ENCODE results near the gene NAALADL2.

- no peak for TF ChIP-seq POLR2A (IDR thresholded peaks at IDR 0.05)
- TF ChIP-seq, protein P1, sequence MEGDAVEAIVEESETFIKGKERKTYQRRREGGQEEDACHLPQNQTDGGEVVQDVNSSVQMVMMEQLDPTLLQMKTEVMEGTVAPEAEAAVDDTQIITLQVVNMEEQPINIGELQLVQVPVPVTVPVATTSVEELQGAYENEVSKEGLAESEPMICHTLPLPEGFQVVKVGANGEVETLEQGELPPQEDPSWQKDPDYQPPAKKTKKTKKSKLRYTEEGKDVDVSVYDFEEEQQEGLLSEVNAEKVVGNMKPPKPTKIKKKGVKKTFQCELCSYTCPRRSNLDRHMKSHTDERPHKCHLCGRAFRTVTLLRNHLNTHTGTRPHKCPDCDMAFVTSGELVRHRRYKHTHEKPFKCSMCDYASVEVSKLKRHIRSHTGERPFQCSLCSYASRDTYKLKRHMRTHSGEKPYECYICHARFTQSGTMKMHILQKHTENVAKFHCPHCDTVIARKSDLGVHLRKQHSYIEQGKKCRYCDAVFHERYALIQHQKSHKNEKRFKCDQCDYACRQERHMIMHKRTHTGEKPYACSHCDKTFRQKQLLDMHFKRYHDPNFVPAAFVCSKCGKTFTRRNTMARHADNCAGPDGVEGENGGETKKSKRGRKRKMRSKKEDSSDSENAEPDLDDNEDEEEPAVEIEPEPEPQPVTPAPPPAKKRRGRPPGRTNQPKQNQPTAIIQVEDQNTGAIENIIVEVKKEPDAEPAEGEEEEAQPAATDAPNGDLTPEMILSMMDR (IDR thresholded peaks at IDR 0.05) = no peak
Observed at GRCh38 chr3:174863488-174863887, 4.4 kb downstream of the NAALADL2 start.
